Left renal cortex interstitium (tissue), 4 donors: Measurements from ENCODE around the gene PML. TPM values are rescaled to one million over a fixed set of nuclear protein-coding genes. Genes with fewer than 3 reads are reported as not detected.

Source experiments
- DNase-seq, 4 donors: peaks; one replicate each; pipeline ENCODE4 v3.0.0-alpha.2; 2013; ENCODE audit warnings: low read depth in 4 of 4, low spot score in 2 of 4, missing footprints in 1 of 4
- polyA plus RNA-seq, 4 donors: library from polyadenylated mRNA; unstranded; fragments of 120-200 nt; gene quantifications; one replicate each; pipeline ENCODE4 v1.2.1, GENCODE V29; 2013; ENCODE audit not compliant: insufficient read length in 4 of 4

The PML gene
- polyA plus RNA-seq, 4 donors = 24.7 to 38.9 (median 34.8) TPM

DNA sequence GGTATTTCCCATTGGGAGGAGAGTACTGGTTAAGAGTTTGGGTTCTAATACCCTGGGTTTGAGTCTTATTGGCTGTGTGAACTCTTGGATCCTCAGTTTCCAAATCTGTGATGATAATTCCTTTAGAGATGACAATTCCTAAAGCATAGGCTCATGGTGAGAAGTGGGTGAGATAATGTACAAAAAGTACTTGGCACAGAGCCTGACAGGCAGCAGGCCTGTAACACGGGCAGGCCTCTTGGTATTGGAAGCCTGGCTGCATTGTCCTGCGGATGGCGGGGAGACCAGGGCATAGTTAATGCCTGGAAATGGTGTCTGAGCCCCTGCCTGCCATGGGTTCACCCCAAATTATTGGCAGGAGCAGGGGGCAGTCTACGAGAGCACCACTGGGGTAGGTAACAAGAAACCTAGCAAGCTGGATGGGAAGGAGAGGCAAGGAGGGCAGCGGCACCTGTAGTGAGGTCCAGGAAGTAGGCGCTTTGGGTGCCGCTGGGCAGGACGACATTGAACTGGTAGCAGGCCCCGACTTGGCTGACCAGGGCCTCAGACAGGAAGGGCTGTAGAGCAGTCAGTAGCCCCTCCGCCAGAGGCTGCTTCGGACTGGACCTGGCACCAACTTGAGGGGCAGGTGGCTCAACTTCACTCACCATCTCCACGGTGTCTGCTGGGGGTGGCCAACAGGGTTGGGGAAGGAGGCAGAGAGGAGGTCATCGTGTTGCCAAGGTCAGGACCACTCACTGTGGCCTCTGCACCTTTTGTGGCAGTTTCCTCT, 10.1 kb upstream of the PML start:
- DNase-seq = no peak

GRCh38 chr15:73985101-73985873, 9.2 kb upstream of the PML start:
- DNase-seq = no peak

DNA sequence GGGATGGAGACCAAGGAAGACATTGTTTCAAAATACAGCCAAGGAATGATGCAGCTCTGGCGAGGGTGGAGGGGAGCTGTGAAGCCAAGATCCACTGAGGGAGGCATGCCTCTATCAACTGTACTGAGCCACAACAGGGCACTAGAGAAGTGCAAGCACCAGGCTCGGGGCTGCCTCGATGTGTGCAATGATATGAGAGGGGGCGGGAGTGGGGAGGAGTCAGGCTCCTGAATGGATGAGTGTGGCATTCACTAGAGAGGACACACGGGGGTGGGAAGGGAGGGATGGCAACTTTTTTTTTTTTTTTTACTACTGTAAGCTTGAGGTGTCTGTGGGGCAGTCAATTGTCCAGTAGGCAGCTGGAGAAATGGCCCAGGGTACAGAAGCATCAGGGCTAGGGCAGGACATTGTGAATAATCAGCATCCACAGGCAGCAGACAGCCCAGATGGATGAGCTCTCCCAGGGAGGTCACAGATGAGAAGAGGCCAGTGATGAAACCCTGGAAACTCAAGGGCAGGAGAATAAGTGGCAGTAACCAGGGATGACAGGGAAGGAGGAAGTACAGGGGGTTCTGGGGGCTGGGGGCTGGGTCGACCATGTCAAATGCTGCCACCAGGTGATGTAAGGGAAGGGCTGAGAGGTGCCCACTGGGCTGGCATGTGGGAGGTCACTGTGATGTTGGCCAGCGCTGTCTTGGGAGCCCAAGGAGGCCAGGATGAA, 8.3 kb upstream of the PML start:
- no peak for DNase-seq

DNA sequence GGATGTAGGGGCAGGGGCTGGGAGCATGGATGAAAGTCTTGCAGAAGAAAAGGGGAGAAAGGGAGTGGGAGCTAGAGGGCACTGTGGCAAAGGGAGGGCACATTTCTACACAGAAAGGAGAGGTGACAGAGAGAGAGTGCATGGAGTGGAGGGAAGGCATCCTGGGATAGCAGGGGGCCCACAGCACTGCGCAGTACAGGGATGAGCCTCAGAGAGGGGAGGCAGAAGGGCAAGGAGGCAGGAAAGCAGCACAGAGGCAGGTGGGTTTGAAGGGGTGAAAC, 7.8 kb upstream of the PML start:
- DNase-seq = no peak

- DNase-seq = no peak
These were observed 7.3 kb upstream of the PML start for GRCh38 chr15:73987250-73987649.

GRCh38 chr15:73987681-73988444, 6.7 kb upstream of the PML start:
- DNase-seq = no peak

DNA sequence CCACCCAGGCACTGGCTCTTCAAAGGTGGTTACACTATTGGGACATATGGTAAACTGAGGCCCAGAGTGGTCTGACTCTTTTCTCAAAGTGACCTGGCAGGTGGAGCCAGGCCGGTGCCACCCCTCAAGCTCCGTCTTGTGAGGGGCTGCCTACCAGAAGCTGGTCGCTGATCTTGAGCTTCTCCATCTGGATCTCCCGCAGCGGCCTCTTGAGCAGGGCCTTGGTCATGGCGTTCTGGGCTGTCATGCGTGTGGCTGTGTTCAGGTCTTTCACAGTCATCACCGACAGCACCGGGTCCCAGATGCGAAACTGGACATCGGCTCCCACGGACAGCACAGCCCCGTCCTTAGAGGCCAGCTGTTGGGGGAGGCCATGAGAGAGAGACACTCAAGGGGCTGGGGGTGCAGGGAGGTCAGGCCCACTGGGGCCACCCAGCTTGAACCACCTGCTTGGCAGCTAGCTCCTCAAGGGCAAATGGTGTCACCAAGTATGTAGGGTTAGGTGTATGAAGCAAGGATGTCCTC, 6.0 kb upstream of the PML start:
- DNase-seq = no peak

DNA sequence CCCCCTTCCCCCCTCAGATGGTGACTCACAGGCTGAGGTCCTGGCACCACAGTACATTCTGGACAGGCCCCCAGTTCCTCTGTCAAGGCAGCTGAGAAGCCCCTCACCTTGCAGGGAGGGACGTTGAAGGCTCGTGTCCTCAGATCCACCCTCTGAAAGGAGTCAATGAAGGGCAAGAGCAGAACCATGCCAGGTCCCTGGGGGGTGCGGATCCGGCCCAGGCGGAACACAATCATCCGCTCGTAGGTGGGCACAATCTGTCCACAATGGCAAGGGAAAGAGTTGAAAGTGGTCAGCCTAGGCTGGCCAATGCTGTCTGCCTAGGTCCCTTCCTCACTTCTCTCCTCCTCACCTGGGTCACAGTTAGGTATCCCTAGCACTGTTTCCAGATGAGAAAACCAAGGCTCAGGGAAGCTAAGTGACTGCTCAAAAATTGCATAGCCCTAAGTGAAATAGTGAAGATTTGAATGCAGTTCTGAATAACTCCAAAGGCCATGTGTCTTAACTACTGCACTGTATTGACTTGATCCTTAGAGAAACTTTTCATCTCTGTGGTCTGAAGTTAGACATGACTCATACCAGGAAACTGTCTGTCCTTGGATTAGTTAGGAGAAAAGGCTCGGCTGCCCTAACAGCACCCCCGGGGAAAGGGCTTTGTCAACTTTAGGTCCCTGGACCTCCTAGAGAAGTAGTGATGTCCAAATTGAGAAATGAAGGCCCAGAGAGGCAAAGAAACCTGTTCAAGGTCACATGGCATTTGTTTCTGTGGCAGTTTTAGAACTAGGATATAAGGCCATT, 5.3 kb upstream of the PML start:
- DNase-seq = no peak

GRCh38 chr15:73990250-73991005, 4.1 kb upstream of the PML start:
- no peak for DNase-seq

GRCh38 chr15:73991260-73991659, 3.3 kb upstream of the PML start:
- DNase-seq = no peak

DNA sequence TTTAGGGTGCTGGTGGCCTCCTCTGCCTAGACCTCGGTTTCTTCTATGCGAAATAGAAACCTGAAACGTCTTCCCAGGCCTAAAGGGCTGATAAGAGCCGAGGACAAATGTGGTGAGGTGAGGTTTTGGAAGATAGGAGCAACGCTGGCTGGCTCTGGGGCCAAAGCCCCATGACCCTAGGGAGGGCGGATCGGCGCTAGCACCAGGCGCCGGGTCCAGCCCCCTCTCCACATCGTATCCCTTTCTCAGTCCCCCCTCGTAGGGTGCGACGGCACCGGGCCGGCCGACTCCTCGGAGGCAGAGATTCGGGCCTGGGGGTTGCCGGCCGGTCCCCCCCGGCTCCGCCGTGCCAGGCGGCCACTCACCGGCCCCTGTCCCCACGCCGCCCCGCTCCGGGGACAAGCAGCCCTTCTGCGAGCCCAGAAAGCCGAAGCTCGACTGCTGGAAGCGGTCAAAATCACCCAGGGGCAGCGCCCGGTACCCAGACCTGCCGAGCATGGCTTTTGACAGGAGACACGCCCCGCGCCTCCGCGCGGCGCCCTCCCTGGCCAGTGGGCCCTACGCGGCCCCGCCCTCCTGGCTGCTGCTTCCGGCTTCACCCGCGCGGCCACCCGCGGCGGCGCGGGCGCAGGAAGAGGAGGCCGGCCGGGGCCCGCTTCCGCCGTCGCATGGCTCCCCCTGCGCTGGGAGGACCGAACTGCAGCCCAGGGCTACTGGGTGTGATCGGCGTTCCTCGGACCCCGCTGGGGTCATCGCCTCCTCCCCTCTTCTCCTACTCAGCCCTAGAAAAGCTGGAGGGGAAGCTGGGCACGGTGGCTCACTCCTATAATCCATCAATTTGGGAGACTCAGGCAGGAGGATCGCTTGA, 2.6 kb upstream of the PML start, which contains the start of gene STOML1:
TSS of gene STOML1 (minus strand) at position 570 of the 868 bp plus-strand sequence. CDS start at position 498, 72 bp downstream.
- DNase-seq = peak in 3 of 4 donors; percentile 81 to 86 (median 84)

DNA sequence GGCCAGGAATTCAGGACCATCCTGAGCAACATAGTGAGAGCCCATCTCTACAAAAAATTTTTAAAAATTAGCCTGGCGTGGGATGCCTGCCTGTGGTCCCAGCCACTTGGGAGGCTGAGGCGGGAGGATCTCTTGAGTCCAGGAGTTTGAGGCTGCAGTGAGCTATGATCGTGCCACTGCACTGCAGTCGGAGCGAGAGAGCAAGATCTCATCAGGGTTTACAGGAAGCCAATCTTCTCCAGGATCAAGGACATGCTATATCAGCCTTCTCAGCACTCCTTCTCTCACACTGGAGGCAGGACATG, 2.0 kb upstream of the PML start:
- DNase-seq = no peak

GRCh38 chr15:73993211-73993994, 1.1 kb upstream of the PML start:
- DNase-seq = no peak

DNA sequence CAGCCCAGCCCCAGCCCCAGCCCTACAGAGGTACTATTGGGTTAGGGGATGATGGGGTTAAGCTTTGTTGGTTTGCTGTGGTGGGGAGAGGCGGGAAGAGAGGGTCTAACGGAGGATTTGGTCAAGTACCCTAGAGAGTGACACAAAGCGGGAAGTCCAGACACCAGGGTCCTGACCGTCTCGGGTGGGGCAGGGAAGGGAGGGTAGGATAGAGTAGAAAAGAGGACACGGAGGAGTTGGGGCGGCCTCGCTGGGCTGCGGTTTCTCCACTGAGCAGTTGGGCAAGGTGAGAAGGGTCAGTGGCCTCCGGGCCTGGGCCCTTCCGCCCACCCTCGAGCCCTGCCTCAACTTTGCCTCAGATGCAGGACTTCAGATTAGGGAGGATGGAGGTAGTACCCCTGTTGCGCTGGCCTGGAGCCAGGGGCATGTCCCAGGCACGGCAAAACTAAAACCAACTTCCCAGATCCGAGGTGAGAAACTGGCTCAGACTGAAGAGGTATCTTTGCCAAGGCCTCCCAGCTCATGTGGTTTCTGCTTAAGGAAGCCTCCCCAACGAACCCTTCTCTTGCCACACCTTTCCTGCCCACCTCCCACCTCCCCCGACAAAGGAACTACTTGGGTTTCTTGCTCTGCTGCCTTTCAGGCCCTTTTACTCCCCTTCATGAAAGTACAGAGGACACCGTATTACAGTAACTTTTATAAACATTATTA, 551 bp downstream of the PML start:
- DNase-seq = no peak

DNA sequence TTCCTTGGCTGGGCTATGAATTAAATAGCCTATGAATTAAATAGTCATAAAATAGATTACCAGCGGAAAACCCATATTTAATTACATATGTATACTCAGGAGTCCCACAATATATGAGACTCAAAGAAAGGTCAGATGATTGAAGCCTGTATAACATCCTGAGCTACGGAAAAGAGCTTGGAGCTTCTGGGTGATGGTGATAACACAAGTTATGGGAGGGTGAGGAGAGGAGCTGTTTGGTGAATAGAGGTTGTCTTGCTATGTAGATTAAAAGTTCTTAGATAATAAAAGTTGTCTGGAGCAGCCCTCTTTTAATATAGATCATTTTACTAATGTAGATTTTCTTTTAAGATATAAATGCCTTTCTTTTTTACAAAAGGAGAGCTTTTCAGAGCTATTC, 1.8 kb downstream of the PML start:
- no peak for DNase-seq

GRCh38 chr15:73996939-73997338, 2.4 kb downstream of the PML start:
- no peak for DNase-seq

- no peak for DNase-seq
These were observed 3.5 kb downstream of the PML start for GRCh38 chr15:73997986-73998385.
